ENCODE results near the gene GMDS. TPM values are rescaled to one million over a fixed set of nuclear protein-coding genes. Genes with fewer than 3 reads are reported as not detected.
A peak's percentile ranks its signal among the peaks of the same experiment; 100 is the strongest.

Gene GMDS
- total and polyA plus RNA-seq, 2 of the 4 experiments (the other 2 are of a cell fraction) = 7.3 to 21.9 TPM

- no peaks in the 10 kb centered on the region for H3K9me3 ChIP-seq (ENCODE audit: control insufficient read depth, insufficient read depth, low read length)
- peak overlapping the region; percentile 92 for H4K5ac ChIP-seq (ENCODE audit: low read depth, low read length)
- peak overlapping the region; percentile 85 for H3K18ac ChIP-seq (ENCODE audit: low read depth, low read length)
- H2BK5ac ChIP-seq (ENCODE audit: low read depth, low read length, poor library complexity, severe bottlenecking) = peak overlapping the region; percentile 20
- peak overlapping the region; percentile 72 for H2BK20ac ChIP-seq (ENCODE audit: low read depth, low read length)
- peak overlapping the region; percentile 75; the same call in 2 of the 3 replicates for H2BK15ac ChIP-seq (ENCODE audit: low read depth, low read length)
- no peaks in the 10 kb centered on the region; the same call in 1 of the 2 replicates for H4K20me1 ChIP-seq (ENCODE audit: insufficient read depth, low read length)
- DNase-seq (no peak), ATAC-seq (ENCODE audit: low read depth) (no peak)
- BruUV-seq (replicated peaks) = no TSS peak
- peak overlapping the region in 1 of 2 experiments; percentile 61; a peak in 2 of 4 replicates for H4K8ac ChIP-seq (ENCODE audit: low read depth in 2 of 2, low read length in 2 of 2)
- H3K14ac ChIP-seq (replicated peaks; ENCODE audit: low read depth, low read length) = peak overlapping the region; percentile 45; the same call in 1 of the 2 replicates
- no peak overlapping the region for H3K56ac ChIP-seq (ENCODE audit: extremely low read depth, insufficient read depth, low read length)
- H3K27me3 ChIP-seq (ENCODE audit: control insufficient read depth, insufficient read depth, low read length) = no peaks in the 10 kb centered on the region
- H3K4me3 ChIP-seq (ENCODE audit: insufficient read depth, low read depth, low read length) = no peak overlapping the region
- POLR2A ChIA-PET (ENCODE audit: unreplicated experiment) = interaction anchor here (0.5 kb wide), 1 partner anchor 622 kb away, joined by 8 read pairs; no protein-coding TSS in a partner anchor
- peak overlapping the region; percentile 80 for H2BK120ac ChIP-seq (ENCODE audit: low read depth, low read length)
- intact Hi-C loops (cut with micrococcal nuclease) = loop anchor here (10.0 kb wide), 1 partner anchor 71 kb away; no protein-coding TSS in a partner anchor
- H3K4me2 ChIP-seq (ENCODE audit: low read depth, low read length) = no peak overlapping the region; the same call in 1 of the 2 replicates
- H2AK9ac ChIP-seq (replicated peaks; ENCODE audit: low read depth, low read length, poor library complexity) = no peak overlapping the region
- no peaks in the 10 kb centered on the region for H3K36me3 ChIP-seq (ENCODE audit: control insufficient read depth, insufficient read depth, low read length)
- peaks cover 7% of the 10 kb centered on the region for H3K9me1 ChIP-seq (ENCODE audit: insufficient read depth, low read length)
- dilution Hi-C loops (cut with HindIII; ENCODE audit: low sequenced_read_pairs, unreplicated experiment) = no loop called here
- WGBS, 2 experiments (ENCODE audit: extremely low coverage in 2 of 2, insufficient read length in 1 of 2) = no CpG with 5 or more reads among the region's 2 CpGs
- peaks cover 15% of the 10 kb centered on the region for H3K4me1 ChIP-seq (ENCODE audit: control insufficient read depth, insufficient read depth, low read length)
- peaks cover 30 to 33% of the 10 kb centered on the region in 2 experiments for H3K79me1 ChIP-seq (ENCODE audit: low read depth in 1 of 2, low read length in 2 of 2)
- CTCF ChIA-PET = no interaction called here
- peak overlapping the region; percentile 31; the same call in 1 of the 2 replicates for H3K23ac ChIP-seq (ENCODE audit: low read depth, low read length)
- no peak overlapping the region for H3K9ac ChIP-seq (ENCODE audit: low read depth, low read length)
- H2AFZ ChIP-seq (replicated peaks; ENCODE audit: low read length, poor library complexity) = no peak overlapping the region
- peak overlapping the region; percentile 59; the same call in 1 of the 2 replicates for H3K27ac ChIP-seq (ENCODE audit: insufficient read depth, low read length)
- peak overlapping the region; percentile 86; the same call in 1 of the 2 replicates for H2AK5ac ChIP-seq (ENCODE audit: low read depth, low read length)
- peak overlapping the region; percentile 77; the same call in 1 of the 2 replicates for H4K91ac ChIP-seq (ENCODE audit: insufficient read depth, low read depth, low read length)
- H3K4ac ChIP-seq (ENCODE audit: low read depth, low read length) = peak overlapping the region; percentile 52
- in situ Hi-C loops (cut with MboI; ENCODE audit: low sequenced_read_pairs) = no loop called here
- TF ChIP-seq SMC3 (IDR thresholded peaks at IDR 0.05; ENCODE audit: low read depth, low read length) (no peak), FOS (IDR thresholded peaks at IDR 0.05; ENCODE audit: low read depth, low read length) (no peak), USF2 (IDR thresholded peaks at IDR 0.05; ENCODE audit: low read depth, low read length) (no peak), CEBPB (IDR thresholded peaks at IDR 0.05; ENCODE audit: low read depth, low read length) (no peak), MAFK (IDR thresholded peaks at IDR 0.05; ENCODE audit: low read depth, low read length) (no peak), MXI1 (IDR thresholded peaks at IDR 0.05; ENCODE audit: borderline replicate concordance, low read depth, low read length) (no peak), ELK1 (IDR thresholded peaks at IDR 0.05; ENCODE audit: borderline replicate concordance, low read depth, low read length) (no peak), POLR2A (IDR thresholded peaks at IDR 0.05; ENCODE audit: low read depth, low read length) (no peak), RCOR1 (IDR thresholded peaks at IDR 0.05; ENCODE audit: insufficient replicate concordance, low read length) (no peak), MAZ (IDR thresholded peaks at IDR 0.05; ENCODE audit: borderline replicate concordance, low read depth, low read length) (no peak), NFE2L2 (IDR thresholded peaks at IDR 0.05; ENCODE audit: low read depth, low read length) (no peak), RFX5 (IDR thresholded peaks at IDR 0.05; ENCODE audit: low read depth, low read length) (no peak), CTCF (conservative IDR thresholded peaks at IDR 0.05; ENCODE audit: low read depth, low read length) (no peak), RAD21 (IDR thresholded peaks at IDR 0.05; ENCODE audit: low read length) (no peak)
These were observed 9.5 kb downstream of the GMDS start for GRCh38 chr6:2235777-2236495.
